GM18861 (cell line): ENCODE data around the gene GADD45G.

Experiments
- ATAC-seq: cut with Tn5 transposase; IDR thresholded peaks from one replicate; pipeline ENCODE4 v1.9.1; 2021; ENCODE audit not compliant: unreplicated experiment

GADD45G gene

GRCh38 chr9:89608641-89609335 is 4.0 kb downstream of the GADD45G start:
- ATAC-seq = no peak

DNA sequence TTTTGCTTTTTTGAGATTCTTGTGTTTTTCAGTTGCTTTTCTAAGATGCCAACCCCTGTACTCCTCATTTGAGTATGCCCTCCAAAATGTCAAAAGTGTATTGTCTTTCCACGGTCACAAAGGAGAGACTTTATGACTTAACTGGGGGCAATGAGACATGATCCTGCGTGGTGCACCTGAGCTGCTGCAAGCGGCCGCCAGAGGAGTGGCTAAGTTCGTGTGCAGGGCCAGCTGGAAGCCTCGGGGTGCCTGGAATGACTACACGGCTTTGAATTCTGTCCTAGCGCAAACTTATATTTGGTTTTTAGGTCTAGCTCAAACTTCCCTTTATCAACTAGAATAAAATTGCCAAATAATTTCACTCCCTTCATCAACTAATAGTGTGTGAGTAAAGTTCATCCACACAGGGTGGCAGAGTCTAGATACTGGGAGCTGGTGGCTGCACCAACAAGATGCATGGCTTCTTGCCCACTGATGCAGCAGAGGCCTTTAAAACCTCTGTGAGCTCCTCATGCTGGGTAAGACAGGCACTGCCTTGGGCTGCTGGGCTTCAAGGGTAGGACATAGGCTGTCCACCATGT is 4.7 kb downstream of the GADD45G start:
- ATAC-seq = no peak

DNA sequence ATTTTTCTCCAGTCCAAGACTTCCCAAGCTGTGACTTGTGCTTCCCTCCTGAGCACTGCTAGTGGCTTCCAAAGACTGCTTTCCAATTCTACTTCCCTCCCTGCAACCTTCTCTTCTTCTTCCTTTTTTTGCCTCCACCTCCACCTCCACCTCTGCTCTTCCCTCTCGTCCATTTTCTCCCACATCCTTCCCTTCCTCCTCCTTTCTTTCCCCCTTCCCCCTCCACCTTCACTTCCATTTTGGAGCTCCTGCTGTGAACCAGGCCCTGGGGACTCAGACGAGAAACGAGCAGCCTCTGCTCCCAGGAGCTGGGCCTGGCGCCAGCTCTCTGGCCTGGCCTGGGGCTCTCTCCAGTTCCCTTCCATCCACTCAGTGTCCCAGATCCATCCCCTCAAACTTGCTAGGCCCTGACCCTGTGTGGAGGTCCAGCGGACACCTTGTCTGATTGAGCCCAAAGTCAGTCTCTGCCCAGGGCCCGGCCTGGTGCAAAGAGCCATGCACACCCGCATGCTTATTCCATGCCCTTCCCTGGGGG is 5.6 kb downstream of the GADD45G start:
- ATAC-seq = no peak

GRCh38 chr9:89611425-89611824 is 6.6 kb downstream of the GADD45G start:
- no peak for ATAC-seq

DNA sequence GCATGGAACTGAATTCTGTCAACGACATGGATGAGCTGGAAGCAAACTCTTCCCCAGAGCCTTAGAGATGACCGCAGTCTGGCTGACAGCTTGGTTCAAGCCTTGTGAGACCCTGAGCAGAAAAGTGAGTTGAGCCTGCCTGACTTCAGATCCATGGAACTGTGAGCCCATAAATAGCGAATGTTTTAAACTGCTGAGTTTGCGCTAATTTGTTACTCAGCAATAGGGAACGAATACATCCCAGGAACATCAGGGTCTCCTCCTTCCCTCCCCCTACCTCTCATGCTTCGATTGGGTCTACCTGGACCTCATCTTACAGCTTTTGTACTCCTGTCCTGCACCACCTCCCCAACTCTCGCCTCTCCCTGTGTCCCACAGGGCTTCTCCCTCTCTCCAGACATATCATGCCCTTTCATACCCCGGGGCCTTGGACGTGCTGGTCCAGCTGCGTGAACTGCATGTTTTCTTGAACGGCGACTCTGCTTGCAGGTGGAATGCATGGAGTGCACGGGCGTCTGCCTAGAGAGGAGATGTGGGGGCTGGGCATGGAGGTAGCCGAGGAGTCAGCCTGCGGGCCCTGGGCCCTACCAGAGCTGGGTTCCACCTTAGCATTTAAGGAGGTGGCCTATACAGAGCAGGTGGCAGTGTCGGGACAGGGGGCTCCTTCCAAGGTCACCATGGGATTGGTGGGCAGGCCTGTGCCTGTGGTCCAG is 7.9 kb downstream of the GADD45G start:
- ATAC-seq = no peak

GRCh38 chr9:89613912-89614892 is 9.4 kb downstream of the GADD45G start:
- no peak for ATAC-seq

- no peak for ATAC-seq
Observed at GRCh38 chr9:89615661-89616060, 10.8 kb downstream of the GADD45G start.

DNA sequence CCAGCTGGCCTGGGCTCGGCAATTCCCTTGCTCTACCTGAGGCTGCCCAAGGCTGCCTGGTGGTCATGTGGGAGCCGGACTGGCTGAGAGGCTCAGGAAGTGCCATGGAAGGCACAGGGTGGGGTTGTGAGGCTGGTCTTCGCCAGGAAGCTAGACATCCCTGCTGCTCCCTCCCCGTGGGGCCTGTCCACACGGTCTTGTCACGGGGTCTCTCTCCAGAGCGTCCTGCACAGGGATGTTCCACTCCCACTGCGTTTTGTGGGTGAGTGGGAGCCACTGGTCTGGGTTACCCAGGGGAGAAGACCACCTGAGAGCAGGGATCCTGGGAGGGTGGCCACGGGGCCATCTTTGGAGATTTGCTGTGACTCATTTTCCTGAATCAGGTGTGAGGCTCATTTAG is 11.6 kb downstream of the GADD45G start:
- no peak for ATAC-seq

GRCh38 chr9:89617978-89618377 is 13.2 kb downstream of the GADD45G start:
- no peak for ATAC-seq

- ATAC-seq = no peak
Observed at GRCh38 chr9:89619019-89619418, 14.2 kb downstream of the GADD45G start.

GRCh38 chr9:89619424-89620138 is 14.8 kb downstream of the GADD45G start:
- ATAC-seq = no peak

- no peak for ATAC-seq
Observed at GRCh38 chr9:89621031-89621430, 16.2 kb downstream of the GADD45G start.

- ATAC-seq = no peak
Observed at GRCh38 chr9:89621676-89622075, 16.9 kb downstream of the GADD45G start.

DNA sequence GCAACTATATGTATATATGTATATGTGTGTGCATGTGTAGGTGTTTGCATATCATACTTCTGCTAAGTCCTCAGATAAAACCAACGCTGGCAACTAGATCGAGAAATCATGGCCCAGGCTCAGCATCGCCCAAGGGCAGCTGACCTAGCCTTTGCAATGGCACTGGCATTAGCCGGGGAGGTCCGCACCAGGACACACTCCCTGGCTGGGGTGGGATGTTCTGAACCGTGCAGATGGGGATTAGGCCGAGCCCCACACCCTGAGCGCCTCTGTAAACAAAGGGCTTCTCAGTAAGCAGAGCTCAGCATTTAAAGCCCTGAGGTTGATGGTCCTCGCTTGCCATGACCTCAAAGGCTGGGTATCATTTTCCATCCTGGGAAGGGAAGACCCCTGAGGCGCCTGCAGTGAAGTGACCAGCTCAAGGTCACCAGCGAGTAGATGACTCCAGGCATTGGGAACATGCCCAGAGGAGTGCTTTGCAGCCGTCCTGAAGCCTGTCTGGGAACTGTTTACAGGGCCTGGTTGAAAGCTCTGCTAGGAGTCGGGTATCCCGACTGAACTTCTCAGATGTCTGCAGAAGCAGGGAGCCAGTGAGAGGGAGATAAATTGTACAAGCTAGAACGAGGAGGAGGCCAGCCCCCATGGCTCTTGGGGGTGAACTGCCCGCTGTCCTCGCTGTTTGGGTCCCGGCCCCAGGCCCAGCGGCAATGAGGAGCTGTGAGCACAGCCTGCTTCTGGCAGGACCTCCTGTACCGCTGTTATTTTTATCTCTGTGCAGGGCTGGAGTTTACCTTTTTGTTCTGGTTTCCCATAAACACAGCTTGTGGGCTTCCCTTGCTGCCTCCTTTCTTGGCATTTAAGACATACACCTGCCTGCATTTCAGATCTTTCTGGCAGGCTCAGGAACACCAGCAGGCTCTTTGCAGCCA is 18.4 kb downstream of the GADD45G start:
- no peak for ATAC-seq

- ATAC-seq = no peak
Observed at GRCh38 chr9:89623925-89624420, 19.2 kb downstream of the GADD45G start.

GRCh38 chr9:89625721-89626687 is 21.2 kb downstream of the GADD45G start:
- ATAC-seq = no peak

DNA sequence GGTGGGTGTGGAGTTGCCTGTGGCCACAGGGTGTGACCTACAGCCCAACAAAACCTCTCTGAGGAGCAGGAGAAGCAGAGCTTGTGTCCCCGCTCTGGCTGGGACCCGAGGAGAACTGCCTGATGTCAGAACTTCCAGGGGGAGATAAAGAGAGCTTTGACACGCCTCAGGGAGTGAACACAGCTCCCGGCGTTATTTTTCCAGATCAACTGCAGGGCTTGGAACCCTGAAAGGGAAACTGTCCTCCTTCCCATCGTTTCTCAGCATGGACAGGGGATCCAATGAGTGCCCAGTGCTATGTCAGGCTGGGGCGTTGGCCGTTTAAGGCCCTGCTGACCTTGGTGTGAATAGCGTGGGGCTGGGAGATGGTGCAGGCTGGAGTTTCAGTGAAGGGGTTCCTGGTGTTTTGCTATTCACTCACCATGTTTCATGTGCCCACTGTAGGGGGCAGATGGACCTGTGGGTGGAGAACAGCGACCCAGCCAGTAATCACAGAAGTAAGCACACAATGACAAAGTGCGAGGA is 22.0 kb downstream of the GADD45G start:
- ATAC-seq = no peak

- no peak for ATAC-seq
Observed at GRCh38 chr9:89628601-89629000, 23.8 kb downstream of the GADD45G start.
